GM12801 (cell line): ENCODE data around the gene NDRG3.

Experiments used
- CTCF ChIP-seq: IDR thresholded peaks from one replicate; pipeline ENCODE4 v1.5.1; 2011; ENCODE audit warnings: control low read depth; ENCODE audit not compliant: insufficient read length; ENCODE audit errors: extremely low read depth

Gene NDRG3

GRCh38 chr20:36720510-36720909, 25.4 kb downstream of the NDRG3 start:
- no peak for TF ChIP-seq CTCF

DNA sequence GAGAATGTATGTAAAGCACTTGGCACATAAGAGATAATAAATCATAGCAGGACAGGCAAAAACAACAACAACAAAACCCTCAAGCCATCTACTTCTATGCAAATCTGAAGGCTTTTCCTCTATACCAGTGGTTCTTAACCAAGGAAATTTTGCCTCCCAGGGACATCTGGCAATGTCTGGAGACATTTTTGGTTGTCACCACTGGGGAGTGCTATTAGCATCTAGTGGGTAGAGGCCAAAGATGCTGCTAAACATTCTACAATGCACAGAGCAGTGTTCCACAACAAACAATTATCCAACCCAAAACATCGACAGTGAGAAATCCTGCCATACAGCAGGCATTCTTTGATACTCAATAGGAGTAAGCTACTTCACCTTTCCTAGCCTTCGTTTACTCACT, 28.2 kb downstream of the NDRG3 start:
- no peak for TF ChIP-seq CTCF

- TF ChIP-seq CTCF: no peak
Measured at GRCh38 chr20:36717021-36717420, 28.9 kb downstream of the NDRG3 start.

- no peak for TF ChIP-seq CTCF
Measured at GRCh38 chr20:36712775-36713174, 33.1 kb downstream of the NDRG3 start.

DNA sequence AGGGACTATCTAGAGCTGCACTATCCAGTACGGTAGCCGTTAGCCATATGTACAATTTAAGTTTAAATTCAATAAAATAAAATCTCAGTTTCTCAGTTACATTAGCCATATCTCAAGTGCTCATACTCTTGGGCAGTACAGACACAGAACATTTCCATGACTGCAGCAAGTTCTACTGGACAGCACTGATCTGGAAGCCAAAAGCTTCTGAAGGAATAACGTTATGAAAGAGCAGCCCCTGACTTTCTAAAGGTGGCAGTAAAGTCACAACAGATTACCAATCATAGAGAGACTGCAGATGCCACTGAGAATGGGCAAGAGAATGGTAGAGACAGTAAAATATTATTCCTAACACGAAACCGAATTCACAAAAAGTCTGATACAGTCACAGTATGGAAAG, 36.8 kb downstream of the NDRG3 start:
- TF ChIP-seq CTCF: no peak

DNA sequence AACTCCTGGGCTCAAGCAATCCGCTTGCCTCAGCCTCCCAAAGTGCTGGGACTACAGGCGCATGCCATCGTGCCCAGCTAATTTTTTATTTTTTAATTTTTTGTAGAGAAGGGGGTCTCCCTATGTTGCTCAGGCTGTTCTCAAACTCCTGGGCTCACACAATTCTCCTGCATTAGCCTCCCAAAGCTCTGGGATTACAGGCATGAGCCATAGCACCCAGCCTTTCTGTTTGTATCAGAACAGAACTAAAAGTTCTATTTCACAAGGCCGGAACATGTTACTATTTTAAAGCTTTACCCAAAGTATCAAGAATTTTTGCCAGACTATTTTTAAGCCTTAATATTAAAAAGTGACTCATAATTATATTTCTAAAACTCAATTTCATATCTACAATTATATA, 42.4 kb downstream of the NDRG3 start:
- TF ChIP-seq CTCF: no peak

DNA sequence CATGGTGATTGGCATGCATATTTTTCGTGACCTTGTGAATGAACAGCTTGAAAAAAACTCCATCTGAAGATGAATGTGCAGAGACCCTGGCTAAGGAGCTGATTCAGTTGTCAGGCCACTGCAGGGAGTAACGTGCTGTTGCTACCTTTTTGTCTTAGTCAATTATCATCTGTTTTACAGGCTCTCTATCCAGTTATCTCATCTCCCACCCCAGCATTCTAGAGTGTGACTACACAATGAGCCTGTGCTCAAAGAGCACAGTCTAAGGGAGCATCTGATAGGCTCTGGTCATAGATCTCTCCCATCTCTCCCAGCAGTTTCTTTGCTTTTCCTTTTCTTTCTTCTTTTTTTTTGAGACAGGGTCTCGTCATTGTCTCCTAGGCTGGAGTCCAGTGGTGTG, 45.5 kb downstream of the NDRG3 start:
- TF ChIP-seq CTCF: no peak

DNA sequence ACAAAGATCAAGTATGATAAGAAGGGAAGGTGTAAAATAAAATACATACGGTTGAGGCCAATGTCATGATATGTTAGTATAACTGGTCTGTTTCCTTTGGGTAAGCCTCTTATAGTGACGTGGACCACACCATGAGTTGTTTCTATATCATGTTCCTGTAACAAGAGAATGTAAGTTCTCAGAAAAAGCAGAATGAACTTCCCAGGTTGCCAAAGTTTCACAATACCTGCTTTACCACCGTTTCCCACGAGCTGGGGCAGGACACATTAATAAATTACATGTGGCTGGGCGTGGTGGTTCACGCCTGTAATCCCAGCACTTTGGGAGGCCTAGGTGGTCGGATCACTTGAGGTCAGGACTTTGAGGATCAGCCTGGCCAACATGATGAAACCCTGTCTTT, 57.3 kb downstream of the NDRG3 start:
- no peak for TF ChIP-seq CTCF
